Kidney (tissue), 14 donors: ENCODE measurements around the gene CCDC3. TPM values are rescaled to one million over a fixed set of nuclear protein-coding genes. Genes with fewer than 3 reads are reported as not detected.

ENCODE experiments used
- DNase-seq, 5 donors: peaks; one replicate each; pipeline ENCODE4 v3.0.0-alpha.2; 2013 to 2020
- FAIRE-seq: peaks from 2 replicates; lab custom pipeline; 2012; peaks lifted over from hg19 to GRCh38; lab: Jason Lieb, UNC
- H3K27ac ChIP-seq, 2 donors: one replicate each; pipeline ENCODE4 v1.7.0; 2013; ENCODE audit warnings: low read depth in 2 of 2, low read length in 2 of 2, inconsistent platforms in 1 of 2
- H3K27me3 ChIP-seq: one replicate; pipeline ENCODE4 v1.7.1; 2013; ENCODE audit warnings: low read length, inconsistent platforms; ENCODE audit not compliant: control insufficient read depth, insufficient read depth
- H3K36me3 ChIP-seq, 3 donors: one replicate each; pipeline versions ENCODE4 v1.7.0 to v1.7.1; 2013; ENCODE audit warnings: low read length in 3 of 3, control low read depth in 1 of 3, inconsistent platforms in 1 of 3; ENCODE audit not compliant: insufficient read depth in 3 of 3, control insufficient read depth in 2 of 3
- H3K4me1 ChIP-seq, 3 donors: one replicate each; pipeline versions ENCODE4 v1.7.0 to v1.7.1; 2013; ENCODE audit warnings: low read length in 3 of 3, inconsistent platforms in 1 of 3, low read depth in 1 of 3; ENCODE audit not compliant: control insufficient read depth in 2 of 3, insufficient read depth in 2 of 3
- H3K4me3 ChIP-seq, 3 donors: one replicate each; pipeline versions ENCODE4 v1.7.0 to v1.8.1; 2013; ENCODE audit warnings: low read length in 3 of 3, control low read depth in 1 of 3, inconsistent platforms in 1 of 3
- H3K9ac ChIP-seq, 3 donors: one replicate each; pipeline versions ENCODE4 v1.7.0 to v1.7.1; 2013; ENCODE audit warnings: low read length in 3 of 3, control low read depth in 1 of 3, inconsistent platforms in 1 of 3
- H3K9me3 ChIP-seq, 3 donors: one replicate each; pipeline versions ENCODE4 v1.7.0 to v1.7.1; 2013; ENCODE audit warnings: low read length in 3 of 3, control low read depth in 1 of 3, inconsistent platforms in 1 of 3; ENCODE audit not compliant: control insufficient read depth in 2 of 3, insufficient read depth in 1 of 3
- CTCF ChIP-seq: IDR thresholded peaks from 3 replicates; pipeline ENCODE4 v1.5.1; 2012; ENCODE audit warnings: mild to moderate bottlenecking, moderate library complexity, borderline replicate concordance; ENCODE audit not compliant: insufficient read depth; ENCODE audit errors: extremely low read depth
- intact Hi-C: fragments of 100-400 bp; cut with DNase I; formaldehyde crosslinking; loops from one replicate; pipeline ENCODE4 v1.11.1; 2022
- polyA plus RNA-seq: library from polyadenylated mRNA; stranded (reverse); fragments of 350-450 nt; fragmentation: Illumina TruSeq; extraction: RNeasy Lipid Tissue Mini Kit (QIAGEN cat#74804); gene quantifications from one replicate; pipeline ENCODE4 v1.2.3, GENCODE V29; 2014; ENCODE audit warnings: low read depth, low replicate concordance; ENCODE audit not compliant: insufficient read depth
- total RNA-seq: library from RNA; stranded (reverse); fragmentation: NEBNext Ultra II Directional; extraction: Animal tissue kit (Norgen Biotek cat#: 25700); gene quantifications from one replicate; pipeline ENCODE4 v1.2.1, GENCODE V29; 2021
- donor health status: control.
- donor health status: control.
- donor health status: control.
- donor health status: control.
- donor health status: control.
- donor health status: DM: yes; HTN: yes; CAD: no.
- donor health status: Normal renal cell carcinoma (clear cell type).

Gene CCDC3
- total and polyA plus RNA-seq, 2 donors from 2014 or later: 9.7 to 33.5 TPM

GRCh38 chr10:12902851-12903358 lies 98.6 kb downstream of the CCDC3 start:
- no peak for FAIRE-seq
- Histone ChIP-seq H3K36me3 (no peaks in the 10 kb centered on the region), H3K9ac (no peak overlapping the region), H3K27ac (no peak overlapping the region), H3K27me3 (no peaks in the 10 kb centered on the region), H3K9me3 (no peaks in the 10 kb centered on the region), H3K4me3 (no peak overlapping the region), H3K4me1 (no peaks in the 10 kb centered on the region)
- DNase-seq: peak in 3 of 5 donors; percentile 46 to 77 (median 64)
- TF ChIP-seq CTCF: no peak
- intact Hi-C loops: no loop called here

- Histone ChIP-seq H3K4me3 (no peak overlapping the region), H3K9me3 (no peaks in the 10 kb centered on the region), H3K27ac (no peak overlapping the region), H3K27me3 (no peaks in the 10 kb centered on the region), H3K4me1 (no peaks in the 10 kb centered on the region), H3K9ac (no peak overlapping the region), H3K36me3 (no peaks in the 10 kb centered on the region)
- intact Hi-C loops: no loop called here
- FAIRE-seq (peak; percentile 50), DNase-seq (peak in 4 of 5 donors; percentile 77 to 93 (median 83))
- peak; percentile 49 for TF ChIP-seq CTCF
These were observed 99.4 kb downstream of the CCDC3 start for GRCh38 chr10:12902135-12902572.

- no peak overlapping the region for H3K4me3 ChIP-seq
- no peaks in the 10 kb centered on the region for H3K4me1 ChIP-seq
- no peak for TF ChIP-seq CTCF
- H3K27ac ChIP-seq: no peak overlapping the region
- H3K9me3 ChIP-seq: no peaks in the 10 kb centered on the region
- FAIRE-seq: no peak
- no peaks in the 10 kb centered on the region for H3K27me3 ChIP-seq
- no peak for DNase-seq
- intact Hi-C loops: no loop called here
- H3K9ac ChIP-seq: no peak overlapping the region
- H3K36me3 ChIP-seq: no peaks in the 10 kb centered on the region
These were observed 102.0 kb downstream of the CCDC3 start for GRCh38 chr10:12899546-12899945.

- Histone ChIP-seq H3K27me3 (no peaks in the 10 kb centered on the region), H3K4me1 (no peaks in the 10 kb centered on the region), H3K9ac (no peak overlapping the region), H3K4me3 (no peak overlapping the region), H3K9me3 (no peaks in the 10 kb centered on the region), H3K36me3 (no peaks in the 10 kb centered on the region), H3K27ac (no peak overlapping the region)
- no peak for FAIRE-seq
- no peak for TF ChIP-seq CTCF
- intact Hi-C loops: no loop called here
- no peak for DNase-seq
These were observed 103.2 kb downstream of the CCDC3 start for GRCh38 chr10:12898271-12898670.
